ENCODE measurements around the gene ZNF444. TPM values are rescaled to one million over a fixed set of nuclear protein-coding genes. Genes with fewer than 3 reads are reported as not detected.

Gene ZNF444
- total and polyA plus RNA-seq, 12 donors, result 7.2 to 66.3 (median 35.8) TPM

DNA sequence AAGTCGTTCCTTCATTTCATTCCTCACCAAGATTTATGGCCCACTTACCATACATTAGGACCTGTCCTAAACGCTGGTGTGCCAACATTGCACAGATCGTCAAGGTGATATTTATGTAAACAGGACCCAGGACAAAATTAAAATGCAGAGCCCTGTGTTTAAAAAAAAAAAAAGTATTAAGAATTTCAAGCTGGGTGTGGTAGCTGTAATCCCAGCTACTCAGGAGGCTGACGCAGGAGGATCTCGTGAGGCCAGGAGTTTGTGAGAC lies 6.5 kb upstream of the ZNF444 start:
- WGBS, 4 donors, result 73 to 83% (median 78%) methylated on average over 5 of the region's 5 CpGs
- no peak for TF ChIP-seq POLR2A (IDR thresholded peaks at IDR 0.05)
- no peak for TF ChIP-seq CTCF (IDR thresholded peaks at IDR 0.05)
- no peak overlapping the region for H3K4me3 ChIP-seq
- no peak overlapping the region for H3K27ac ChIP-seq
- no peaks in the 10 kb centered on the region for H3K36me3 ChIP-seq (replicated peaks in 1 of 2)
- DNase-seq, result no peak
- H3K9me3 ChIP-seq (replicated peaks in 1 of 3), result no peaks in the 10 kb centered on the region
- peaks cover 0 to 4% of the 10 kb centered on the region in 2 donors for H3K4me1 ChIP-seq (replicated peaks in 1 of 2)
- intact Hi-C loops (cut with DNase I), result no loop called here
- no peaks in the 10 kb centered on the region for H3K27me3 ChIP-seq

GRCh38 chr19:56136362-56136761 lies 4.7 kb upstream of the ZNF444 start:
- intact Hi-C loops (cut with DNase I), result no loop called here
- H3K9me3 ChIP-seq (replicated peaks in 1 of 3), result no peaks in the 10 kb centered on the region
- peaks cover 0 to 4% of the 10 kb centered on the region in 2 donors for H3K4me1 ChIP-seq (replicated peaks in 1 of 2)
- no peak overlapping the region for H3K27ac ChIP-seq
- no peak overlapping the region for H3K4me3 ChIP-seq
- no peak for DNase-seq
- H3K27me3 ChIP-seq, result no peaks in the 10 kb centered on the region
- TF ChIP-seq CTCF (IDR thresholded peaks at IDR 0.05) (no peak), POLR2A (IDR thresholded peaks at IDR 0.05) (no peak)
- WGBS, 4 donors, result 64 to 85% (median 77%) methylated on average over 10 of the region's 10 CpGs
- no peaks in the 10 kb centered on the region for H3K36me3 ChIP-seq (replicated peaks in 1 of 2)

GRCh38 chr19:56137405-56137804 lies 3.7 kb upstream of the ZNF444 start:
- intact Hi-C loops (cut with DNase I), result no loop called here
- no peak for TF ChIP-seq POLR2A (IDR thresholded peaks at IDR 0.05)
- DNase-seq, result peak in 1 of 7 donors; percentile 63
- H3K36me3 ChIP-seq (replicated peaks in 1 of 2), result no peaks in the 10 kb centered on the region
- H3K27me3 ChIP-seq, result no peaks in the 10 kb centered on the region
- no peak overlapping the region for H3K4me3 ChIP-seq
- peaks cover 7 to 12% of the 10 kb centered on the region in 2 donors for H3K4me1 ChIP-seq (replicated peaks in 1 of 2)
- peak overlapping the region in 2 of 5 donors; percentile 23 to 32 for H3K27ac ChIP-seq
- H3K9me3 ChIP-seq (replicated peaks in 1 of 3), result no peaks in the 10 kb centered on the region
- WGBS, 4 donors, result 45 to 63% (median 61%) methylated on average over 5 to 6 of the region's 6 CpGs

DNA sequence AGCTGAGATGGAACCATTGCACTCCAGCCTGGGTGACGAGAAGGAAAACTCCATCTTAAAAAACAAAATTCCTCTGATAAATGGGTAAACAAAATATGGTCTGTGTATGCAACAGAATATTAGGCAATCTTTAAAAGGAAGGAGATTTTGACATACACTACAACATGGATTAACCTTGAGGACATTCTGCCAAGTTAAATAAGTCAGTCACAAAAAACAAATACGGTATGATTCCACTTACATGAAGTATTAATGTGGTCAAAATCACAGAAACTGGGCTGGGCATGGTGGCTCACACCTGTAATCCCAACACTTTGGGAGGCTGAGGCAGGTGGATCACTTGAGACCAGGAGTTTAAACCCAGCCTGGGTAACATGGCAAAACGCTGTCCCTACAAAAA lies 3.0 kb upstream of the ZNF444 start:
- H3K9me3 ChIP-seq (replicated peaks in 1 of 3), result no peaks in the 10 kb centered on the region
- 31 to 53% (median 40%) methylated on average over 3 of the region's 3 CpGs for WGBS, 4 donors

More for the DNA sequence above, 3.0 kb upstream of the ZNF444 start:
- Histone ChIP-seq H3K4me3 (no peak overlapping the region), H3K36me3 (replicated peaks in 1 of 2) (no peaks in the 10 kb centered on the region), H3K4me1 (replicated peaks in 1 of 2) (peaks cover 7 to 14% of the 10 kb centered on the region in 2 donors), H3K27ac (peak overlapping the region in 4 of 5 donors; percentile 23 to 49 (median 40)), H3K27me3 (no peaks in the 10 kb centered on the region)
- no peak for DNase-seq
- intact Hi-C loops (cut with DNase I), result no loop called here
- TF ChIP-seq POLR2A (IDR thresholded peaks at IDR 0.05), result no peak
- no peak for TF ChIP-seq CTCF (IDR thresholded peaks at IDR 0.05)
